Right ventricle myocardium inferior (tissue), 1 donor: ENCODE results near the gene SALL3. TPM values are rescaled to one million over a fixed set of nuclear protein-coding genes. Genes with fewer than 3 reads are reported as not detected.

Experiments
- ATAC-seq: fragments of 200-7000 bp; cut with Tn5 transposase; one replicate; pipeline ENCODE4 v1.9.1; 2020; ENCODE audit warnings: mild to moderate bottlenecking, moderate library complexity
- DNase-seq: peaks from one replicate; pipeline ENCODE4 v3.0.0; 2021; ENCODE audit errors: missing footprints
- intact Hi-C: fragments of 100-400 bp; cut with DNase I; formaldehyde crosslinking; loops from one replicate; pipeline ENCODE4 v1.11.0; 2022
- total RNA-seq: library from RNA; stranded (reverse); fragmentation: NEBNext Ultra II Directional; extraction: Animal tissue kit (Norgen Biotek cat#: 25700); gene quantifications from one replicate; pipeline ENCODE4 v1.2.1, GENCODE V29; 2021
- donor health status: DM: no; HTN: yes; CAD: no; lungs with severe emphysema.

Gene SALL3
- total RNA-seq, 1 donor from 2014 or later = 0.05 TPM

- intact Hi-C loops = no loop called here
- DNase-seq (no peak), ATAC-seq (no peak)
These were observed 1.8 kb upstream of the SALL3 start for GRCh38 chr18:78977637-78978348.

- ATAC-seq (no peak), DNase-seq (no peak)
- intact Hi-C loops = no loop called here
These were observed 1.1 kb upstream of the SALL3 start for GRCh38 chr18:78978349-78979055.

GRCh38 chr18:78979056-78979729, 425 bp upstream of the SALL3 start:
- DNase-seq = no peak
- intact Hi-C loops = no loop called here
- no peak for ATAC-seq

GRCh38 chr18:78980279-78980771, 707 bp downstream of the SALL3 start:
- intact Hi-C loops = loop anchor here (10.0 kb wide), 3 partner anchors 264 to 1076 kb away; no protein-coding TSS in a partner anchor
- ATAC-seq = no peak
- DNase-seq = no peak

GRCh38 chr18:78980777-78981380, 1.3 kb downstream of the SALL3 start:
- intact Hi-C loops = loop anchor here (10.0 kb wide), 3 partner anchors 264 to 1076 kb away; no protein-coding TSS in a partner anchor
- no peak for ATAC-seq
- no peak for DNase-seq

- intact Hi-C loops = loop anchor here (10.0 kb wide), 3 partner anchors 263 to 1077 kb away; no protein-coding TSS in a partner anchor
- ATAC-seq = no peak
- DNase-seq = no peak
These were observed 1.8 kb downstream of the SALL3 start for GRCh38 chr18:78981394-78981831.

GRCh38 chr18:78981989-78982620, 2.5 kb downstream of the SALL3 start:
- DNase-seq (no peak), ATAC-seq (no peak)

GRCh38 chr18:78983512-78983911, 3.9 kb downstream of the SALL3 start:
- intact Hi-C loops = loop anchor here (10.0 kb wide), 3 partner anchors 261 to 1079 kb away; no protein-coding TSS in a partner anchor
- ATAC-seq (no peak), DNase-seq (no peak)

More at GRCh38 chr18:78981989-78982620, 2.5 kb downstream of the SALL3 start:
- intact Hi-C loops = loop anchor here (10.0 kb wide), 3 partner anchors 263 to 1077 kb away; no protein-coding TSS in a partner anchor

GRCh38 chr18:78984941-78985784, 5.5 kb downstream of the SALL3 start:
- no peak for ATAC-seq
- intact Hi-C loops = loop anchor here (10.0 kb wide), 3 partner anchors 260 to 1080 kb away; no protein-coding TSS in a partner anchor
- no peak for DNase-seq

GRCh38 chr18:78986018-78986481, 6.4 kb downstream of the SALL3 start:
- intact Hi-C loops = loop anchor here (10.0 kb wide), 3 partner anchors 259 to 1081 kb away; no protein-coding TSS in a partner anchor
- DNase-seq (no peak), ATAC-seq (no peak)

- intact Hi-C loops = no loop called here
- no peak for DNase-seq
- ATAC-seq = no peak
These were observed 11.8 kb downstream of the SALL3 start for GRCh38 chr18:78991446-78991845.

GRCh38 chr18:78992041-78993011, 12.7 kb downstream of the SALL3 start:
- no peak for DNase-seq
- intact Hi-C loops = no loop called here
- ATAC-seq = no peak

- peak; percentile 39 for ATAC-seq
- intact Hi-C loops = no loop called here
These were observed 13.7 kb downstream of the SALL3 start for GRCh38 chr18:78993014-78993926.

GRCh38 chr18:78994000-78994399, 14.4 kb downstream of the SALL3 start:
- DNase-seq = no peak
- intact Hi-C loops = no loop called here
- ATAC-seq = no peak

More at GRCh38 chr18:78993014-78993926, 13.7 kb downstream of the SALL3 start:
- no peak for DNase-seq

GRCh38 chr18:78994531-78994930, 14.9 kb downstream of the SALL3 start:
- intact Hi-C loops = no loop called here
- DNase-seq (no peak), ATAC-seq (no peak)
